ENCODE measurements around the gene KIRREL3. TPM values are rescaled to one million over a fixed set of nuclear protein-coding genes. Genes with fewer than 3 reads are reported as not detected.

KIRREL3 gene
- total RNA-seq, 1 donor from 2014 or later: 1.6 TPM

DNA sequence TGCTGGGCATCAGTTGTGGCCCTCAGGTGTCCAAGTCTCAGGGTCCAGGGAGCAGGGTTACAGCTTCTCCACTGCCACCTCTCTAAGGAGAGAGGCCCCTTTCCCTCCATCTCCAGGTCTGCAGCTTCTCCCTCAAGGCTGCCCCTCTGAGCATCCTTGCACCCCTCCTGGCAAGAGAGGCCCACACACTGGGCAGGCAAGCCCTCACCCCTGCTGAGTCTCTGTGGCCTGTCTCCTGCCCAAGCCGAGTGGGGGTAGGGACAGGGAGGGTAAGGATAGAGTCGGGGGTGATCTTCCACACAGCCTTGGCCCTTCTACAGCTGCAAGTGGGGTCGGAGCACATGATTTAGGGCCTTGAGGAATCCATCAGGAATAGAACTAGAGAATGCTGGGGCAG is 568.5 kb downstream of the KIRREL3 start:
- DNase-seq (ENCODE audit: low read depth): no peak

DNA sequence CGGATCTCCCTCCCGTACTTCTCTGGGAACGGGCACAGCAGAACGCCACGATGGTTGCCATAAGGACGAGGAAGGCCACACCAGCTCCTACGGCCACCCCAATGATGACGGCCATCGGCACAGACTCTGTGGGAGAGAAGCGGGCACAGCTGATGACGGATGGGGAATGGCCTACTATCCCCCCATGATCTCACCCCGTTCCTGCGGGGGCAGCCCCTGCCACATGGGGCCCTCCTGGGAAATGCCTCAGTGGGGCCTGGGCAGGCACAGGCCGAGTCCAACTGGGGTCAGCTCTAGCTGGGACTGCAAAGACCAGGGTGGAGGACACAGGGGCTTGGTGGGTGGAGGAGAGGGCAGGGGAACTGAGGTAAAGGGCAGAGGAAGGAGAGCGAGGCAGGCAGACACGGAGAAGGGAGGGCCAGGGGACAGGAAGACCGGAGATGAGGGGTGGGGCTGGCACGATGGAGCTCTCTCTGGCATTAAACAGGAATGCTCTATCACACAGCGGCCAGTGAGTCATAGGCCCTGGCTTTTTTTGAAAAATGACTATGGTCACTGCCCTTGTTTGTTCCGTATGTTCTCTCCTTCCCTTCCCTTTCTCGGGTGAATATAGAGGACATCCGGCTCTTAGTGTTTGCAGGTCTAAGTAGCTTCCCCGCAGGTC is 569.0 kb downstream of the KIRREL3 start:
- peak; percentile 88 for DNase-seq (ENCODE audit: low read depth)

DNA sequence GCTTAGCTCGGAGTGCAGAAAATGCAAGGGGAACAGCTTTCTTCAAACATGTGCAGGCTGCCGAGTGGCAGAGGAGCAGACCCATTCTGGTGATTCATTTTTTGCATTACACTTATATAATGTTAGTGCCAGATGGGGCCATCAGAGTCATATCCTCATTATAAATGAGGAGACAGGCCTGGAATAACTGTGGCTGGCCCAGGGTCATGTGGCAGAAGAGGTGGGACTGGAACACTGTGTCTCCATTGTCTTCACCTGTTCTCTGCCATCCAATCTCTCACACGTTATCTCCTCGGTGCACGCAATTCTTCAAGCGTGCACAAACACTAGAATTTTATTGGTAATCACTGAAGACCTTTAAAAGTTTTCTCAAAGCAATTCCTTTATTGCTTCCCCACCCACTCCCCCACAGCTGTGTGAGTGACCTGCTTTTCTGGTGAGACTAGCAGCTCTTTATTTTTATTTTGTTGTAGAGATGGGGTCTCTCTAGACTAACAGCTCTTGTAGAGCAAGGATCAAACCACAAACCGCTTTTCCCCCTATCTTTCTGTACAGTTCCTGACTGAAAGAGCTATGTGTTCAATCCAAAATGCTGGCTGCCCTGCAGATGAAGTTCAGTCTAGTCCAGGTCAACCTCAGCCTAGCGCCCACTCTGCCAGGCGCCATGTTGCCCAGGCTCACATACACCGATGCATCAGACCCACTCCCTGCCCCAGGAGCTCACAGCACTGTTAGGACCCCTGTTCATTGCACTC is 569.8 kb downstream of the KIRREL3 start:
- DNase-seq (ENCODE audit: low read depth): peak; percentile 79

DNA sequence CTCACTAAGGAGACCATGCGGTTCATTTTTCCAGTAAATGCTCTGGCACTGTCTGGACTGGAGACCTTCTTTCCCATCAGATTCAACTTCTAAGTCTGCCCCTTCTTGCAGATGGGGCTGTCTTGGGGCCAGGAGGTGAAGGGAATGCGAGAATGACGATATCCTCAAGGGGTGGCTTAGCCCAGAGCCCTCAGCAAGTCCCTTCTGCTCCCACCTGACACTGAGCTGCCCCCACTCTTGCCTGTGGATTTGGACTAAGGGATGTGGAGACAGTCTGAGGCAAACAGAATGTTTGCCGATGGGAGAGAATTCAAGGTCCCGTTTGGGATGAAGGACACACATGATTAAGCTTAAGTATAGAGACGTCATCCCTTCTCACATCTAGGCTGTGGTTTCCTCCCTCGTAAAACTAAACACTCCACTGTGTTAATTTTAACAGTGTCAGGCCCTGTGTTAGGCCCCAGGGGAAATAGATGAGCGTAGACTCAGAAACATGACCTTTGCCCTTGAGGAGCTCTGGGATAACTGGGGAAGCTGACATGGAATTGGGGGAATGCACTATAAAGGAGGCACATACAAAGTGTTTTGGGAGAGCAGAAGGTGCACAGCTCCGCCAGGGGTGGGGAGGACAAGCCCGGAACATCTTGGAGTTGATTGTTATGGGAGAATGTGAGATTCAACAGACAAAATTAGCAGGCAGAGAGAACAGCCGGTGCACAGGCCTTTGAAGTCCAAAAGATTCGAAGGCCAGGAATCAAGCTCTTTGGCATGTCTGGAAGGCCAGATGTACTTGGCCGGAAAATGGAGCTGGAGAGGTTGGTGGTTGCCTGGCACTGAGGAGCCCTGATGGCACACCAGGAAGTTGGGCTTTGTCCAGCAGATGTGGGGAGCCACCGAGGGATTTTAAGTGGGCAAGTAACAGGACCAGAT is 573.5 kb downstream of the KIRREL3 start:
- no peak for DNase-seq (ENCODE audit: low read depth)

DNA sequence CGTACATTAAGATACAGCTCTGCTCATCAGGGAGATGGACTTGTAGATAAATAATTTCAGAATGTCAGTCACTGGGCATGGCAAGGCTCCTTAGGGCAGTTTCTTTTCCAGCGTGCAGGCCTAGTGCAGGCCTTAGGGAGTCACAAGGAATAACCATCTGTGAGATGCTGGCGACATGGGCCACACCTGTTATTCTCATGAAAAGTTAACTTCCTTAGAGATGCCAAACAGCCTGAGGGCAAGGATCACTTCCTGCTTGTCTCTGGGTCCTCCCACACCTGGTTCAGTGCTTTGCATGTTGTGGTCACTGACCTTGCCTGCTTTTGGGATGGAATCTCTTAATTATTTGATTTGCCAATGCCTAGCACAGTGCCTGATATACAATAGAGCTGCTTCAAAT is 574.5 kb downstream of the KIRREL3 start:
- DNase-seq (ENCODE audit: low read depth): no peak

DNA sequence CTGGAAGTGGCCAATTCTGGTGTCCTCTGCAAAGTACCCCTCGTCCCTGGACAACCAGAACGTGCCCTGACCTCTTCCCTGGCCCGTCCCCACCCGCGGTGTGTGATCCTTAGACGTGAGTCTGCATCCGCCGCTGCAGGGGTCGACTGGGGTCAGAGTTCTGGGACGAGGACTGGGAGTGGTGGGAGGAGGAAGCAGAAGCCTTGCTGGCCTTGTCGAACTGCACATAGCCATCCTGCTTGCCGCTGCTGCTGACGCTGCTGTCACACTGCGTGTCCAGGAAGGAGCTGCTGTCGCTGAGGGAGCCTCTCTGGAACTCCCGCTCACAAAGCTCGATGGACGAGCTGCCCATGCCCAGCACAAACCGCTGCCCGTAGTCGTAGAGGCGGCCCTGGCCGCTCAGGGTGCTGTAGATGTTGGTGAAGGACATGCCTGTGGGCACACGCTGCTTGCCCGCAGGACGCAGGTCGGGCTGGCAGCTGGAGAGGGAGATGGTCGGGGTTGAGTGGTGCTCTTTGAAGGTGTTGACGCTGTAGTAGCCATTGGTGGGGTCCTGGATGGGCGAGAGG is 576.0 kb downstream of the KIRREL3 start:
- DNase-seq (ENCODE audit: low read depth): no peak

DNA sequence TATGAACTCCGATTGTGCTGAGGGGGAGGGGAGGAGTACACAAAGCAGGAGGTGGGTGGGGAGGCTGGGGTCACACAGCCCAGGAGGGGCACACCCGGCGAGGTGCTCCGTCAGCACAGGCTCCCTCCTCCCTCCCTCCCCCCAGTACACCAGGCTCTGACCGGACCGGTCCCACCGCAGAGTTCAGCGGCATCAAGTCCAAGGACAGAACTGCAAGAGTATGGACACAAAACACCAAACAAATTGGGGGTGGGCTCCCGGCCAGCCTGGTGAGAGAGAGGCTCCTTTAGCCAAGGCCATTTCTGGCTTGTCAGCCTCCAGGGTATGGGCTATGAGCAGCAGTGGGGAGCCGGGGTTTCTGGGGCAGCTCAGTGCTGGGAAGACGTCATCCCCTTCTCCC is 576.8 kb downstream of the KIRREL3 start:
- DNase-seq (ENCODE audit: low read depth): no peak

DNA sequence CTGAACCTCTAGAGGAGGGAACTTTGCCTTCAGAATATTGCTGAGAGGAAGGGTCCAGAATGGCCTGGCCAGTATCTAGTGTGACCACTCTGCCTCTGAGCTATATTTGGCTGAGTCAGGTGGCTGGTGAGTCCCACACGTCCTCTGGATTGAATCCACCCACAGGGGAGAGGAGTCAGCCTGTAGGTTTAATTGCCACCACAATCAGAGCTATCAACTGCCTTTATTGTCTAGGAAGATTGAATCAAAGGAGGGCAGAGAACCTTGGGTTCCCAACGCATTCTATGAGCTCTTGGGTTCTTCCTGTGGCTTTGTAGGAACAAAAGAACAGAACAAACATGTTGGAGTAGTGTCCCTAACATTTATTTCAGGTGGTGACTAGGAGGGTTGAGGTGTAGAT is 577.4 kb downstream of the KIRREL3 start:
- DNase-seq (ENCODE audit: low read depth): peak; percentile 64

DNA sequence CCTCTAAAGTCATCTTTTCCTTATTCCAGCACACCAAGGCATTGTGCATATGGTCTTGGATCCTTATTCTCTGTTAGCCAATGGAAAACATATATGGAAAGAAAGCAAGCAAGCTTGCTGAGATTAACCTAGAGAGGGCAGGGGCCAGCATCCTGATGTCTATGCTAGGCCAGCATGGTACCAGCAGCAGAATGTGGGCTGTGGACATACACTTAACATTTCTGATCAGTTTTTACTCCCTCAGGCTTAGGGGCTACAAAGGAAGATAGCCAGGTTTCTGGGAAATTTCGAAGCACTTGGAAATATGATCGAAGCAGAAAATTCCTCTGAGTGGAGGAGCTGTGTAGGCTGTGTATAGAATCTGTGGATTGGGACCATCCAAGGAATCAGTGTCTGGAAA is 578.1 kb downstream of the KIRREL3 start:
- DNase-seq (ENCODE audit: low read depth): no peak

DNA sequence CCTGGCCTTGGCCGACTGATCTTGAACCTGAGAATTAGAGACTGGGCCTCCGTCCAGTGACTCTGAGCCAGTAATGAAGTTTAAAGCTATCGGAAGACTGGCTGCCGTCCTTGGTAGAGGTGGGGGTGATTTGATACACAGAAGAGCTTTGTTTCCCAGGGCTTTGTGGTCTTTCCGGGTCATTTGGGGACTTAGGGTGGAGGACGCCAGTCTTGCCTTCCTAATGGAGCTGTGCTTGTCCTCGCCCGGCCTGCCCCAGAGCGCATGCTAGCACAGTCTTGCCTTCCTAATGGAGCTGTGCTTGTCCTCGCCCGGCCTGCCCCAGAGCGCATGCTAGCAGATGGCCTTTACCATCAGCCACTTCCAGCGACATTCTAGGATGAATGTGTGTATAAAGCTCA is 579.3 kb downstream of the KIRREL3 start:
- no peak for DNase-seq (ENCODE audit: low read depth)

DNA sequence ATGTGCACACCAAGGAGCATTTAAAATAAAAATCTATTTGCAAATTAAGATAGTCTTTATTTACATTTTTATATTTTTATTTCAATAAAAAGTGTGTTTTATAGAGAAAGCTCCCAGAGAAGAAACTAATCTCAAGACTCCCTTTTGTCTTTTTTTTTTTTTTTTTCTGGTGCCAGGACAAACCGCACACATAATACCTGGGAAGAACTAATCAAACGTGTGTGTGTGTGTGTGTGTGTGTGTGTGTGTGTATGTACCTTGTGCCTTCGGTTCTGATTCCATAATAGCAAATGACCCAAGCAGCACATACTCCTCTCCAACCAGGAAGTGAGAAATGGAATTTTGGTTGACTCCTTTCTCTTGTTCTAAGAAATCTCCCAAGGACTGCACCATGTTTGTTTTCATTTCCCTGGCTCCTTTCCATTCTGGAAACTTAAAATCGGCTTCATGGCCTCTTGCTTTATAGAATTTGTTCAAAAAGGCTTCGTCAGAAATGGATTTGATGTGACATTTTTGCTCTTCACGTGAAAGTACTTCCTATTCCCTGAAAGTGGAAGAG is 579.8 kb downstream of the KIRREL3 start:
- no peak for DNase-seq (ENCODE audit: low read depth)

DNA sequence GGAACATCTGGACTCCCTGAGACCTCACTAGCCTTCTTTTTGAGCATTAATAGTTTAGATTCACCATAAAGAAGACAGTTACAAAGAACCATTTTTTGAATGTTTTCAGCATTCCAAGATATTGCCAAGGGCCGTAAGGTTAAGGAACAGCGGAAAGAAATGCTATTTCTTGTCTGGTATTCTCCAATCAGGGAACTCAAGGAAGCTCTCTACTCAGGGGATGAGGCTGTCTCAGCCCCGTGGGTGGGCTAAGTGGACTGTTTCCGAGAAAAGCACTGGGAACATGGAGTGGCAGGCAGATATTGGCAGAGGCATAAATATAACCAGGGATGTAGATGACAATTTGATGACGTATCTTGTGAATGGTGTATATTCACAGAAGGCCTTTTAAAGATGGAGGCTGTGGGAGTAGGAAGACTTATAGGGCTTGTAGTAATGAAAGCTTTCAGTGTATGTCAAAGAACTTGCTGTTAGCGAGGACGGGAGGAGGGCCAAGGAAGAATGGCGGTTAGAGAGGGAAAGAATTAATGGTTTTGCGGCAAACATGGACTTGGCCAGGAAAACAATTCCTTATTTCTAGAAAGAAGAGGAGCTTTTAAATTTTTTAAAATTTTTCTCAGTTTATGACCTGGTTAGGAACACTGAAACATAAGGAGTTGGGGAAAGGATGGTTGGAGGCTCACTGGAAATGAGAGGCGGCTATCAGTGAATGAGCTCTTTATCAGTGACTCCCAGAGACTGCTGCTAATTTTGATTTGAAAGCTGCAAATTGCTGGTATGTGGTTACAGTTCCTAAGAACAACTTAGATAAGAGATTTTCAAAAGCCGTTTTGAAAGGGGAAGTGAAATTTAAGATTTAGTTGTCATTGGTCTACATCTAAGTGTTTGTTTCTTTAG is 580.5 kb downstream of the KIRREL3 start:
- DNase-seq (ENCODE audit: low read depth): no peak

DNA sequence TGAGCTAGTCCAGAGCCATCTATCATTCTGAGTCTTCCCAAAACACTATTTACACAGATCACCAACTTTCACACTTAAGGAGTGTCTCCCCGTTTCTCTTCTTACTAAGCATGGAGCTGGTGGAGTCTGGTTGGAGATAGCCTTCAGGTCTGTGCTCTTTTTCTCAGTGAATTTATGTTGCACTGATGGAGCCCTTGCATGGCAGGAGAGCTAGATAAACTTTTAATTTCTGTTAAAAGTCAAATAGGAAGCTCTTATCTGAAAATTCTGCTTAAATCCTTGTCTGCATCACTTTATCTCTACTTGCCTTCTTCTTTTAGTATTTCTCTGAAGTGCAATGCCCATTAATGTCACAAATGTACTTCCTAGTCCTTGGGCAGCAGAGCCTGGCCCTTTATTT is 581.7 kb downstream of the KIRREL3 start:
- no peak for DNase-seq (ENCODE audit: low read depth)

DNA sequence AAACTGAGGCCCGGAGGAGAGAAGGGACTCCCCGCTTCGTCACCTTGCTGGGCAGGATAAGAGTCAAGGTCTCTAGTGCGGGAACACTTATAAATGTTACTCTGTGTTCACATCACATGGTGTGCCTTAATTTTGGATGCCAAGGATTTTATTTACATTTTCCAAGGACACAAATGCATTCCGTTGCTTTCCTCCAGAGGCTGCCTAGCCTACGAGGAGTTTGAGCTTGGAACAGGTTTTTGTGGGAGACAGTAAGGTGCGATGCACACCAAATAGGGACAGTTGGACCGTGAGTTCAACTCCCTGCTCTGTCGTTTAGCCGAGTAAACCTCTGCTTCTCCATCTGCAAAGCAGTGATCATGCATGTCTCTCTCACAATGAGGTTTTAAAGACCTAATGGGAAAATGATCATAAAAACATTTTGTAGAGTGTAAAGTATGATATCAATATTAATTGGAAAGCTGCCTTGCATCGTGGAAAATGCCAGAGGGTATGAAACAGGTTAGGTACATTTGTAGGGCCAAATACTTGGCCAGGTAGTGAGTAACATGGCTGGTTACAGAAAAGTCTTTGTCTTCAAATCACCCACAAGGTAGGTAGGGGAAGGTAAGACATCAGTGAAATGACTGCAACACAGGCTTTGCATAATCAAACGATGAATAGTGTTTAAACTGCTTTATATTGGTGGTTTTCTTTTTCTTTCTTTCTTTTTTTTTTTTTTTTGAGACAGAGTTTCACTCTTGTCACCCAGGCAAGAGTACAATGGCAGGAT is 583.3 kb downstream of the KIRREL3 start:
- DNase-seq (ENCODE audit: low read depth): no peak

DNA sequence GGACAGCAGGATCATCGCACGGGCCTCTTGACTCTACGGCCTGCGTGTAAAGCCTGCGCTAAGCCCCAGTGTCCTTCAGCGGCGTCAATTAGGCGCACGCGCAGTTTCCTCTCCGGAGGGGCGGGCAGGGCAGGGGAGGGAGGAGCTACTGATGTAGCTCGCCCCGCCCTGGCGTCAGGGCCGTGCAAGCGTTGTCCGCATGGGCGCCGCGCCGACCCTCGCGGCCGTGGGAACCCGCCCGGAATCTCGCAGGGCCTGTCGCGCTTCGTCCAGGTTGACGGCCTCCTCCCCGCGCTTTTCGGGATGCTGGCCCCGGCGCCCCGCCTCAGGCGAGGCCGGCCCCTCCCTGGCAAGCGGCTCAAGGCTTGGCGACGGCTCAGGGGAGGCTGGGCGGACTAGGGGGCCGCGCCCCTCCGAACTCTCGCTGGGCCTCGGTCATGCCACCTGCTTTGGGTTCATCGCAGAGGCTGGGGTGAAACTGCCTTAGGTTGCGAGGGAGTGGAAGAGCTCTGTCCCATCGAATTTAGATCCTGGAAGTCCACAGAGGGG is 584.0 kb downstream of the KIRREL3 start:
- no peak for DNase-seq (ENCODE audit: low read depth)

DNA sequence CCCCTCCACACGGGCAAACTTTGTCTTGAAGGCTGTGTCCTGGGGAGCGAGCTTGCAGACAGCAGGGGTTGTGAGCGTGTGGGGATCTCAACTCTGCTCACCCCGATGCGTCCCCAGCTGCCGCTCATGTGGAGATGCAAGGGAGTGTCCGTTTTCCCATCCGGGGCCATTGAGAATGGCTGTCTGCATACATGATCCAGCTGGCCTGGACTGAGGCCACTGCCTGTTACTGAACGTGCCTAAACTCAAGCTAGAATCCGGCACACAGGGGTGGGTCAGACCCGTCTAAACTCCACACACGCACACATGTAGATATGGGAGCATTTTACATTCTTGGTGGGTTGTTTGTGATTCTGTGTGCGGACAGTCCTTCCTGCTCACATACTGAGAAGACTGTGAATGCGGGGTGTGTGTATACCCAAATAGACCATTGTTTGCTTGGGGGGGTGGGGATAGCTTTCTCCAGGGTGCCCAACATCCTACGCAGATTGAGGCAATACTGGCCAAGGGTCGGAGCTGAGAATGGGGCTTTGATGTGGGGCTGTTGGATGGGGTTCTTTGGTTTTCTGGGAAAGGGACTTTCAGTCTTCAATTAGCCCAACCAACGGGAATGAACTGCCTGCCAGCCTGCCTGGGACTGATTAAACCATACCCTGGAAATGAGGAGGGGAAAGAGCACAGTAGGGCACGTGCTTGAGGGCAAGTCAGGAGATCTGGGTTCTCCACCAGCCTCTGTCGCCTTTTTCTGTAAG is 584.7 kb downstream of the KIRREL3 start:
- DNase-seq (ENCODE audit: low read depth): no peak

DNA sequence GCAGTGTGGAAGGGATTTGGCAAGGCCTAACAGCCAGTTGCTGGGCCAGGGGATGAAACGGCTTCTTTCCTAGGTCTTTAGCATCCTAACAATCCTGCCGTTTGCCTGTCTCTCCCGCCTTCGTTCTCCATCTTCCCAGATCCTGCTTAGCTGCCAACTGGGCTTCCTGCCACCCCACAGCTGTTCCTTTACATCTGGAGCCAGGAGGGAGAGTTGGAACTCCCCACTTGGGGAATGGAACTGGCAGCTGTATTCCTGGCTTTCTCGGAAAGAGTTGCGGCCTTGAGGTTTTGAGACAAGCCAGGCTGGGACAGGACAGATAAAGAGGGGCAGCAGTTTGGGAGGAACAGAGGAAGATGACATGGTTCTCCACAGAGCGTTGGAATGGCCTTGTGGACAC is 585.4 kb downstream of the KIRREL3 start:
- DNase-seq (ENCODE audit: low read depth): peak; percentile 86

DNA sequence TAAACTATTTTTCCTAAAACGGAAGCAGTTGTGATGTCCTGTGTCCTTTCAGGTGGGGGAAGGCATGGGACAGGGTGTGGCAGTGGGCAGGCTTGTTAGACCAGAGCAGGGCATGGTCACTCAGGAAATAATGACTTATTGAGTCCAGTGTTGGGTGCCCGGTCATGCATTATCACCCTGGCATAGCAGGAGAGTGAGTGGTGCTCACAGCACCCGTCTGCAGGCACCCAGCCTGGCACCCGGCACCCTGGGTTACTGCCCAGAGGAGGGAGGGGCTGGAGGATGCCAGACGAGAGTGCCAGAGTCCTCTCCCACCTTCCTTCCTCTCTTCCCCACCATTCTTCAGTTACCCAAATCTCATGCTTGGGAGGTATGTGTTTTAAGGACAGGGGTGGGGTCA is 586.0 kb downstream of the KIRREL3 start:
- no peak for DNase-seq (ENCODE audit: low read depth)
